Measurements from ENCODE around the gene ZSWIM5.
"Not testable (repeated sequence)": the region's sequence is repeated elsewhere in the genome, so short reads cannot be mapped to it uniquely, and the experiment has no call there.

ZSWIM5 gene

DNA sequence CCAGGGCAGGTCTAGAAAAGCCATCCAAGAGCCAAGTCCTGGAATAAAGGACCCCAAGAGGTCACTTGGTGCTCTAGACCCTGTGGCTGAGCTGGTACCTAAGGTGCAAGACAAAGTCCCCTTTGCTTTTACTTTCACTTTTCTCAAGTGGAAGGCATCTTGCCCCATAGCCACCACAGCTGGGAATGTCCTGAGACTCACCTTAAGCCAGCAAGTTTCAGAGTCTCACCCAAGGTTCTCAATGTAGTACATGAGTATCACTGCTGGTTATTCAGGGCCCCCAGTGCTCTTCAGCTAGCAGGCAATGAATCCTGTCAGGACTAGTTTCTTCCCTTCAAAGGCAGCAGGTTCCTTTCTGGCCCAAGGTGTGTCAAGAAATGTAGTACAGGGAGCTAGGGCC, 126.9 kb downstream of the ZSWIM5 start:
- DNase-seq = no peak

DNA sequence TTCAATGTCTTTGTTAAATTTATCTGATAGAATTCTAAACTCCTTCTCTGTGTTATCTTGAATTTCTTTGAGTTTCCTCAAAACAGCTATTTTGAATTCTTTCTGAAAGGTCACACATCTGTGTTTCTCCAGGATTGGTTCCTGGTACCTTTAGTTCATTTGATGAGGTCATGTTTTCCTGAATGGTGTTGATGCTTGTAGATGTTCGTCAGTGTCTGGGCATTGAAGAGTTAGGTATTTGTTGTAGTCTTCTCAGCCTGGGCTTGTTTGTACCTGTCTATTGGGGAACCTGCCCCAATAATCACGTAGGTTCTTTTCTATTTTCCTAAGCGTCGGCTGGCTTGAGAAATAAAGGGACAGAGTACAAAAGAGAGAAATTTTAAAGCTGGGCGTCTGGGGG, 129.4 kb downstream of the ZSWIM5 start:
- DNase-seq = not testable (repeated sequence)

DNA sequence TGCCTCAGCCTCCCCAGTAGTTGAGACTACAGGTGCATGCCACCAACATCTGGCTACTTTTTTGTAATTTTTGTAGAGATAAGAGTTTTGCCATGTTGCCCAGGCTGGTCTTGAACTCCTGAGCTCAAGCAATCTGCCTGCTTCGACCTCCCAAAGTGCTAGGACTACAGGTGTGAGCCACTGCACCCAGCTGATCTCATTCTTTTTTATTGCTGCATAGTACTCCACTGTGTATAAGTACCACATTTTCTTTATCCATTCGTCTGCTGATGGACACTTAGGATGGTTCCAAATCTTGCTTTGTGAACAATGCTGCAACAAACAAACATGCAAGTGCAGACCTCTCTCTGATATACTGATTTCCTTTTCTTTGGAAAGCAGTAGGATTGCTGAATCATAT, 134.8 kb downstream of the ZSWIM5 start:
- DNase-seq = no peak

DNA sequence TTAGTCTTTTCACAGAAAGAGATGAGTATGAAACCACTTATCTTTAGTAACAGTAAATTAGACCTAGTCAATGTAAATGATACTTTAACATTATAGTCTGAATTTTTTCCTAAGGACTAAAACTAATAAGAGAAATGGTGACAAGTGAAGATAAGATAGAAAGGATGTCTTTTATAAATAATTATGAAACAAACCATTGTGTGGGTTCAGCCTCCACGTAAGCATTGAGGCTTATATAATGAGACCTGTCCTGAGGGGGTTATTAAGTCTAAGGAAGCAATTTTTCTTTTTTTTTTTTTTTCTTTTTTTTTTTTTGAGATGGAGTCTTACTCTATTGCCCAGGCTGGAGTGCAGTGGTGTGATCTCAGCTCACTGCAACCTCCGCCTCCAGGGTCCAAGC, 138.6 kb downstream of the ZSWIM5 start:
- DNase-seq = no peak

DNA sequence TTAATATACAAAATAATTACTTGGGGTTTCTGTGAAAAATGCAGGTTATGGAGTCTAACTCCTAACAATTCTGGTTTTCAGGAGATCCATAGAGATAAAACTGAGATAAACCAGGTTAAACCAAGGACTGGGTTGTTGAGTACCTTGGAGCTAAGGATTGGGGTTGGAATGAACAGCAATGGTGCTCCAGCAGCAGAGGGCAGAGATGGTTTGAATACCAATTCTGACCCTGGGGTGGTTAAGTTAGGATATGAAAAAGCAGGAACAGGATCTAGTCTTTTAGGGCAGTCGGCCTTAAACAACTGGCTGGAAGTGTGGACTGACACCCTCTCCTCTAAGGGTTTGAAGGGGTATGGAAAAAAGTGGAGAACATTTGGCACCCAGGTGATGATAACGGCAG, 141.3 kb downstream of the ZSWIM5 start:
- no peak for DNase-seq

DNA sequence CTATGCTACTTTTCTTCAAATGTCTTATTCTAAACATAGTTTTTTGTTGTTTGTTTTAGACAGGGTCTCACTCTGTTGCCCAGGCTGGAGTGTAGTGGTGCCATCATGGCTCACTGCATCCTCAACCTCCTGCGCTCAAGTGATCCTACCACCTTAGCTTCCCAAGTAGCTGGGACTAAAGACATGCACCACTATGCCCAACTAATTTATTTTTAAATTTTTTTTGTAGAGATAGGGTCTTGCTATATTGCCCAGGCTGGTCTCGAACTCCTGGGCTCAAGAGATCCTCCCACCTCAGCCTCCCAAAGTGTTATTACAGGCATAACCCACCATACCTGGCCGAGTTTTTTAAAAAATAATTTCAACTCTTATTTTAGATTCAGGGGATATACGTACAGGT, 143.9 kb downstream of the ZSWIM5 start:
- DNase-seq = not testable (repeated sequence)

DNA sequence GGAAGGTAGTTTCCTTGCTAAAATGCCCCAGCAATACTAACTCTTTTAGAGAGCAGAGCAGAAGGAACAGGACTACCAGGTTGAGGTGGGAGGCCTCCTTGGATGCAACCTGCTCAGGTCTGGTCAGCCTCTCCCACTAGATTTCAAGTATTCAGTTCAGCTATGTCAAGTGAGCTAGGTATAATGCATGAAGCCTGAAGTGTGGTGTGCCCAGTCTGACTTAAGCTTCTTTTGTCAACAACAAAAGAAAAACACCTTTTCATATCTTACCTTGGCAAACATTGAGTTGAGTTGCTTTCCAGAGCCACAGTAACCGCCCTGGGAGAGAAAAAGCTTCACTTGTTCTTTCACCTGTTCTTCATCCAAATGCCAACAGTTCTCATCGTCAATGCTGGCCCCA, 146.6 kb downstream of the ZSWIM5 start:
- no peak for DNase-seq

DNA sequence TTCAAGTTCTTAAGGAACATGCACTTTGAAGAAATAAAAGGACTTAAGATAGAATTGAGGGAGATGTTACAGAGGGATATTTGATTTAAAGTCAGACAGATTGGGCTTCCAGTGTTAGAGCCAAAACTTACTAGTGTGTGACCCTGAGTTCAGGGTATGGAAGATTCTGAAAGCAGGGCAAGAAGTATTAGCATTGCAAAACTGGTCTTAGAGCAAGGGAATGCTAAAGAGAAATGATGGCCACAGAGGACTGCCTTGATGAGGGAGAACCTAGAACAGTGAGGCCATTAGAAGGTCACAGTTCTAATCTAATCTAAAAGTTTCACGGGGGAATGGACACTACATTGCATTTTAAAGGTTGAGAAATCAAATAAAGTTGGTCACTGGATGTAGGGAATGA, 148.9 kb downstream of the ZSWIM5 start:
- DNase-seq = no peak

DNA sequence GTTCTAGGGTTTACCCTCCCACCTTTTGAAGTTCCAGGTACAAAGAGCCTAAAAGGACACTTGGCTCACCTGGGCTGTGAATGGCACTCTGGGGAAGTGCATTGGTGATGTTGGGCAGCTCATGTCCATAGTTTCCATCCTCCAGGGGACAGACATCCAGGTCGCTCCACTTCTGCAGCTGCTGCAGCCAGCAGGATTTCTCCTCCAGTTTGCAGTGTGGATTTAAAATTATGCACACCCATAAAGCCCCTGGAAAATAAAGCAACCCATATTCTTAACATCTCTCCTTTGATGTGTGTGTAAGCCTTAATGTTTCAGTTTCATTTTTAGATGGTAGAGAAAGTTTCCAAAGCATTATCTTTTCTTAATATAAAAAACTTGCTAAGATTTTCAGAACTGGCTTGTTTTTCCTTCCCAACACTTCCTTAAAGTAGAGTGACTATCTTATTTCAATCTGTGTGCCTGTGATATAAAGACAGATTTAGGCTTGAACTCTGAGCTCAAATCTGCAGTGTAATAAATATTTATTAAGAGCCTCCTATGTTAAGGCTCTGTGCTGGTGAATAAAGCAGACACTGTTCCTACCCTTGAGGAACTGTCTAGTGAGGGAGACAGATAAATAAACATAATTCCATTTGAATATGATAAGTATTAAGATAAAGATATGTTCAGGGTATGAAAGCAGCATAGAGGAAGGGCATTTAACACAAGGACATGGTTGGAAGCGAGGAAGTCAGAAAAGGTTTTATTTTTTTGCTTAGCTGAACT, 155.2 kb downstream of the ZSWIM5 start:
- DNase-seq = peak; percentile 2

DNA sequence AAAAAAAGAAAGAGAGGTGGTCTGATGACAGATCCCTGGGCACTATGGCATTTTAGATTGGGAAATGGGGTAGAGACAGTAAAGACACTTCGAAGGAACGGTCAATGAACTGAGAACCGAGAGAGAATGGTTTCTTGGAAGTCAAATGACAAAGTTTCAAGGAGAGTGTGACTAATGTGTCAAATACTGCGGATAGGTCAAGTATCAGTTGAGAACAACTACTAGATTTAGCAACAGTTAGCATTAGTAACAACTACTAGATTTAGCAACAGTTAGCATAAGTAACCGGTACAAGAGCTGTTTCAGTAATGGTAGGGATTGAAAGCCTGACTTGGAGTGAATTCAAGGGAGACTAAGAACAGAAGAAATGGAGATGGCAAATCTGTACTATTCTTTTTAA, 159.4 kb downstream of the ZSWIM5 start:
- DNase-seq = no peak

DNA sequence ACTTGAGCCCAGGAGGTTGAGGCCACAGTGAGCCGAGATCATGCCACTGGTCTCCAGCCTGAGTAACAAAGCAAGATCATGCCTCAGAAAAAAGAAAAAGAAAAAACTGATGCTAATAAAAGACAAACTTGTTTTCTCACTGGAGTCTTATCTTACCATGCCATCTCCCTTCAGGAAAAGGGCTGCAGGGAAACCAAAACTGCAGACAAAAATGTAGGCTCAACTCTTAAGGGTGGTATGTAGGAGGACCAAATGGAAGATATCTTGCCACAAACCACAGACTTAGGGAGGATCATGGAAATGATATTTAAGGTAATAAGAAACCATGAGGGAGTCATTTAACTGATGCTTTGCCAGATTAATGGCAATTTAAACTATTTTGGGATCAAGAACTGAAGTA, 161.5 kb downstream of the ZSWIM5 start:
- no peak for DNase-seq

DNA sequence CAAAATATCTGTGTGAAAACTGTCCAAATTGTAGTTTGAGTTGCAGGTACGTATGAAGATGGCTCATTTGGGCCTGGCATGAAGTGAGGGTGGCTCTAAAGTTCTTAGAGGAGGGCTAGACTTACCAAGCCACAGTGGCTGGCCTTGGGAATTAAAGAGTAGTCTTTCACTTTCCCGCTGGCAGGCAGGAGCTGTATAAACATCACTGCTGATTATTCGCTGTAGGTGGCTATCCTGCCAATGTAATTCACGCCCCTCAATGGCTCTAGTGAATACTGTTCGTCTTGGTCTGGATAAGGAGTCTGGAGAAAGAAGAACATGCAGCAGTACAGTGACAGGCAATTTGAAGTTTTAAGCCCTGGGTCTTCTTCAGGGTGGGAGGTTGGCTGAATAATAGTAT, 163.3 kb downstream of the ZSWIM5 start:
- DNase-seq = no peak

DNA sequence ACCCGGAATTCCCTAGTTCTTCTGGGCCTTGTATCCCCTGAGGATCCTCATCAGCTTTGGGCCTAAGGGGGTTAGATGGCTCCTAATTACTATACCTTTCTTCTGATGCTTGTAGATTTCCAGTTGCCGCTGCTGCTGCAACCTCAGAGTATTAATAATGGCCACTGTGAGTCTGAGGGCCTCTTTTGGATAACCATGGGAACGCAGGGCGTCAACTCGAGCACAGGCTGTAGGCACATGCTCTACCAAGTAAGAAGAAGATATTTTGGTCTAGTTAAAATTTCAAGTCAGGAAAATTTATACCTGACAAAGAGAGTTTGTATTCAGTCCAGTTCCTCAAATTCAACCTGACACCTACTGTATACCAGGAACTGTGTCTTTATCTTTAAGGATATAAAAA, 166.1 kb downstream of the ZSWIM5 start:
- no peak for DNase-seq

DNA sequence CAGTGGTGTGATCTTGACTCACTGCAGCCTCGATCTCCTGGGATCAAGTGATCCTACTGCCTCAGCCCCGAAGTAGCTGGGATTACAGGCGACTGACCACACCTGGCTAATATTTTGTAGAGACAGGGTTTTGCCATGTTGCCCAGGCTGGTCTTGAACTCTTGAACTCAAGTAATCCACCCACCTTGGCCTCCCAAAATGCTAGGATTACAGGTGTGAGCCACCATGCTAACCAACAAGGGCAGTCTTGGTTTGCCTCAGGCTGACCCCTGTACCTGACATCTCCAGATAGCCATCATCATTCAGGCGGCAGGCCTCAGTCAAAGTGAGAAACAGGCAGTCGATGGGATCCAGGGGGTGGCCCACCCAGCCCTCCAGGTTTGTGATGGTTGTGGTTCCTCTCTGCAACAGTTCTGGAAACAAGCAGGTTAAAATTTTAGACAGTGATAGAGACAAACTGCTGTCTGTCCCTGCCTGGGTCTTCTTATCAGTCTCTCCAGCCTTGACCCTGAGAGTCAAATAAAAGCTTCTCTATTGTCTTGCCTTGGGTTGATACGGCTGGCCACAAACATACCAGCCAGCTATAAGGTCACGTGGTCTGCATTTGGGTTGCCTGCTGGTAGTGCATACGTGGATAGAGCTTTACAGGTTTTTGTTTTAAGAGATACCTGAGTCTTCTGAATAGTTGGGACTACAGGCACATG, 167.6 kb downstream of the ZSWIM5 start:
- DNase-seq = no peak

DNA sequence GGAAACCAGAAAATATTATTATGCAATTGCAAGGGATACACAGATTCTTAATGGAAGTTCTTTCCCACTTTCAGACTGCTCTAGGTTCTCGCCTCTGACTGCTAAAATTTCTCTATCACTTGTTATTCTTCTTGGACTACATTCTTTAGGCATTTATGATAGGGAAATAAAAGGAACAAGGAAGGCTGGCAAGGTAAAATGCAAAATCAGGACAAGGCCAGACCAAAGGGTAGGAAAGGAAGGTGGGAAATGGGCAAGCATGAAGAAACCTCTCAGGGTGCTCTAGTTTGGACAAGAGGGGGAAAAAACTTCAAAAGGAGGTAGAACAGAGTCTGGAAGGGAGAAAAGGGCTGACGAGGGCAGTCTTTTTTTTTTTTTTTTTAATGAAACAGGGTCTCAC, 168.2 kb downstream of the ZSWIM5 start:
- no peak for DNase-seq

DNA sequence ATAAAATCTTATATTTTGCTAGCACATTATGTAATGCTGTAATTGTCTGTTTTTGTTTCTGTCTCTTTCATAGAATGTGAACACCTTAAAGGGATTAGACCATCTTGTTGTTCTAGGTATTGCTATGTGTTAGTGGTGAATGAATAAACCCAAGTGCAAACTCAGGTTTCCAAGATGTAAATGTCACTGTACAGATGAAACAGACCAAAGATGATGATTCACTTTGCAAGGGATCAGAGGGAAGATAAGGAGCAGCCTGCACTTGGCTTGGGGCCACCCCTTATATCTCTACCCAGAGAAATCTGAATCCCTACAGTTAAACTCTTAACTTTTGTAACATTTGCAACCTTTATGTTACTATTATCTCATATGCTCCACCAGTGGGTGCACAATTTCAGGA, 168.9 kb downstream of the ZSWIM5 start:
- no peak for DNase-seq

DNA sequence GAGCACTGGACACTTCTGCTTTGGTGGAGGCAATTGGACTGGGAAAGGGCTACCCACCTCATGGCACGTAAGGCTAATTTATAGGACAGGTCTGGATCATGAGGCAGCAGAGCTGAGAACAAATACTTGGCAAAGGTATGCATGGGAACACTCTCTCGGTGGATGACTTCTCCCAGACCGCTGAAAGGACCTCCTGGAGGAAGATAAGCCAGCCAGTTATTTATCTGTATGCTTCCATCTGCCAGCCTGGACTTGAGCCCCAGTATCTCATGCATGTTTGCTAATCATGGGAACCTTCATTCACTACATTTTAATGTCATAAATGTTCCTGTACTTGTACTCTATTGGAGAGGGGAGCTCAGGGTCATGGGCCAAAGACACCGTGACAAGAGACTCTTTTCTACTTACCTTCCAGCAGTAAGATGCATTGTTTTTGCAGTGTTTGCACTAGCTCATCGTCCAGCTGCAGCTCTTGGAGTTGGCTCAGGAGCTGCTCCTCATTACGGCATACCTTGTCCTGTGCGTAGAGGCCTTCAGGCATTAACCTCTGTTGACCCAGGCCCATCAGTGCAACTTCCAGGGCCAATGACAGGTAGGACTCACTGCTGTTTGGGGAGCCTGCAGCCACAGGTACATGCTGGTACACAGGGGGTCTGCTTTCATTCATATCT, 170.6 kb downstream of the ZSWIM5 start:
- no peak for DNase-seq

DNA sequence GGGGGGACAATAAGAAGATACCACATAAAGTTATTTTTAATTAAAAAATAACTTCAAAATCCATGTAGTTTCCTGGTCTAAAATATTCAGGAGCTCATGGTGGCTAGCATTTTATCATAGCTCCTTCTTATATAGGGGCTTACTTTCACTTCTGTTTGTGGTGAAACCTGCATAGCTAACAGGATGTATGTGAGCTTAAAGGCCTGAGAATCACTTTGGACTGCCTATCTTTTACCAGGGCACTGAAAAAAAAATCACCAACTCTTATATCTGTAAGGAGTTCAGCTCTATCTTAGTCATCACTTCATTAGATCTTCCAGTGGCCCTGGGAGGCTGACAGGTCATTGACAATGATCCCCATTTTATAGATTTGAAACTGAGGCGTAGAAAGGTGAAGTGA, 173.0 kb downstream of the ZSWIM5 start:
- no peak for DNase-seq

DNA sequence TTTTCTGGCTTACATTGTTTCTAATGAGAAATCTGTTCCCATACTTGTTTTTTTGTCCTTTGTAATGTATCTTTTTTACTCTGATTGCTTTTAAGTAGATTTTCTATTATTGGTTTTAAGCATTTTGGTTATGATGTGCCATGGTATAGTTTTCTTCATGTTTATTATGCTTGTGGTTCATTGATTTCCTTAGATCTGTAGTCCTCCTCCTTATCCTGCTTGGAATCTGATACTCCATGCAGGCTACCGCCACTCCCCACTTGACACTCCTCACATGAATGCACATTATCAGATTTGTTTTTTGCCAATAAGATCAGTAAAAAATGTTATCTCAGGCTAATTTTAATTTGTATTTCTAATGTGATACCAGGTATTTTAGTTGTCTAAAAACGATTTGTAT, 173.6 kb downstream of the ZSWIM5 start:
- no peak for DNase-seq

DNA sequence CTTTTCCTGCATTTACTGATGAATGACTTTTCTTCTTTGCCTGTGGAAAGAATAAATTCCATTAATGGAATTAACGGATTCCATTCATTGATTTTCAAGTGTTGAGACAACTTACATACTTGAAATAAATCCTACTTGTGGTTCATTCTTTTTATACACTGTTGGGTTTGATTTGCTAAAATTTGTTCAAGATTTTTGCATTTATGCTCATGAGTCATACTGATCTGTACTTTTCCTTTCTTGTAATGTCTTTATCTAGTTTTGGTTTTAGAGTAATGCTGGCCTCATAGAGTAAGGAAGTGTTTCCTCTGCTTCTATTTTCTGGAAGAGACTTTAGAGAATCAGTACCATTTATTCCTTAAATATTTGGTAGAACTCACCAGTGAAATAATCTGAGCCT, 180.0 kb downstream of the ZSWIM5 start:
- no peak for DNase-seq

DNA sequence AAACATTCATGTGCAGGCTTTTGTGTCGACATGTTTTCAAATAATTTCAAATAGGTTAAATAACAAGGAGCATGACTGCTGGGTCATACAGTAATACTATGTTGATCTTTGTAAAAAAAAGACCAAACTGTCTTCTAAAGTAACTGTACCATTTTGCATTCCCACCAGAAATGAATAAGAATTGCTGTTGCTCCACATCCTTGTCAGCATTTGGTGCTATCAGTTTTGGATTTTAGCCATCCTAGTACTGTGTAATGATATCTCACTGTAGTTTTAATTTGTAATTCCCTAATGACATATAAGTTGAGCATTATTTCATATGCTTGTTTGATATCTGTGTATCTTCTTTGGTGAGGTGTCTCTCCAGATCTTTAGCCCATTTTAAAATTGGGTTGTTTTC, 182.7 kb downstream of the ZSWIM5 start:
- DNase-seq = no peak

DNA sequence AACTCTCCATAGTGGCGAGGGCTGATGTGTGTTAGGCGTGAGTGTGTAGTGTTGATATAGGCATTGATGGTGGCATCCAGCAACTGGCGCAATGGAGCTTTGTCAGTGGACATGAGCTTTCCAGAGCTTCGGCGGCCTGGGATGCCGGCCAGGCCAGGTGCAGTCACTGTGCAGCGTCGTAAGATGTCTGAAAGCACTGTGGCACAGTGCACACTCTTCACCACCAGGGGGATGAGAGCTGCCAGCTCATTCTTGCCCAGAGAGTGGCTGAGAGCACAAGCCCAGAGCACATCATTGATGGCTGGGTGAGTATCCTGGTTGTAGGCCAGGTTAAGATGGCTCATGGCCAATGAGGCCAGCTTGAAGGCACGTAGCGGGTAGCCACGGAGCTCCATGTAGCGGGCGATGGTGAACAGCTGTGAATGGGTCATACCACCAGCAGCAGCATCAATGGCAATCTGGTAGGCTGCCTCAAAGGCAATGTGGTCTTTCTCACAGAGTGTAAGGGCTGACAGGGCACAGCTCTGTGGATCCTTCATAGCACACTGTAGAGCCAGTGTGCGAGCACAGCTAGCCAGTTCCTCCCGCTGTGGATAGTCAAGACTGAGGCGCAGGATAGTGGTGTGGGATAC, 187.7 kb downstream of the ZSWIM5 start:
- peak; percentile 41 for DNase-seq

DNA sequence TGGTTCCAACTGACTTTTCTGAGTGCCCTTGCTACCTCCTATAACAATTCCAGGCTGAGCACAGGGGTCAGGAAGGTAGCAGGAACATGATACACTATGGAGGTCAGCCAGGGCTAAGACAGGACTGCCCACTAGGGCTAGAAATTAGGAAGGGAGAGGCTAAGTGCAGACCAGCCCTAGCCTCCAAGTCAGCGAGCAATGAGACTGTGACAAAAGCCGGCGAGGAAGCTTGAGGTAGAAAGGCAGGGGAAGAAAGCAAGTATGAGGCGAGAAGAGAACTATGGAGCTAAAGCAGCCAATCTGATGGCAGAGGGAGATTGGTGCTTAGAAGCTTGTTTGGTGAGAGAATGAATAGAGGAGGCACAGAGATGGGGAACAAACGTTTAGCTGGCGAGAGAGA, 189.6 kb downstream of the ZSWIM5 start:
- no peak for DNase-seq
